NCI-H524 treated with DMSO at 0.1 percent for 48 hours (cell line): Measurements from ENCODE around the gene FADS1.

Source experiments
- DNase-seq: peaks from one replicate; lab custom pipeline; 2025; lab: John Stamatoyannopoulos, UW

The FADS1 gene

GRCh38 chr11:61760946-61761345, 55.9 kb downstream of the FADS1 start:
- DNase-seq, result no peak

- no peak for DNase-seq
Observed at GRCh38 chr11:61757213-61757862, 59.5 kb downstream of the FADS1 start.

- DNase-seq, result no peak
Observed at GRCh38 chr11:61756452-61757212, 60.2 kb downstream of the FADS1 start.

GRCh38 chr11:61756147-61756451, 60.7 kb downstream of the FADS1 start:
- no peak for DNase-seq

- no peak for DNase-seq
Observed at GRCh38 chr11:61754534-61755482, 62.0 kb downstream of the FADS1 start.

- no peak for DNase-seq
Observed at GRCh38 chr11:61753672-61754071, 63.1 kb downstream of the FADS1 start.

- DNase-seq, result no peak
Observed at GRCh38 chr11:61752925-61753521, 63.8 kb downstream of the FADS1 start.

- no peak for DNase-seq
Observed at GRCh38 chr11:61752117-61752924, 64.5 kb downstream of the FADS1 start, which contains the start of gene MYRF. Gene MYRF (plus strand): TSS chr11:61752636. CDS start chr11:61752745, 109 bp downstream.

GRCh38 chr11:61751384-61751783, 65.4 kb downstream of the FADS1 start:
- DNase-seq, result no peak

- DNase-seq, result no peak
Observed at GRCh38 chr11:61750631-61751273, 66.1 kb downstream of the FADS1 start.
